SIG-M5 treated with dmso at 0.1 percent for 504 hours (cell line): ENCODE data around the gene MAGEA2.
"Not testable (repeated sequence)": the region's sequence is repeated elsewhere in the genome, so short reads cannot be mapped to it uniquely, and the experiment has no call there.

Experiments used
- DNase-seq: peaks from one replicate; lab custom pipeline; 2025; ENCODE audit not compliant: unreplicated experiment; lab: John Stamatoyannopoulos, UW

Gene MAGEA2

GRCh38 chrX:152753686-152754650 is at the start of gene MAGEA2:
TSS of gene MAGEA2 (minus strand) at chrX:152753842. CDS start at chrX:152751363, 2,479 bp downstream.
- DNase-seq, result not testable (repeated sequence)

DNA sequence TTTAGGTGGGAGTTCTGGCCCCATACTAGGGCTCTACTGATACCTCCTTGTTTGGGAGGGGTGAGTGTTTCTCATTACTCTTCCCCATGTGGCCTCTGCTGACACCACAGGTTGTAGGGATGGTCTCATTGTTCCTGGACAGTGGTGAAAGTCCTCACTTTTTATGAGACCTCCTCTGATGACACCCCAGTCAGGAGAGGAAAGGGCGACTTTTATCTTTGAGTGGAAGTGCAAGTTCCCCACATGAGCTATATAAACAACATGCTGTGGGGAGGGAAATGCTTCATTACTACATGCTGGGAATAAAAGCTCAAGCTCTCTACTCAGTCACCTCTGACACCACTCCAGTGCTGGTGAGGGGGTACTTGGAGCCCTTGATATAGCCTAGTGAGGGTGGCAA is 45.3 kb upstream of the MAGEA2 start:
- DNase-seq, result no peak

DNA sequence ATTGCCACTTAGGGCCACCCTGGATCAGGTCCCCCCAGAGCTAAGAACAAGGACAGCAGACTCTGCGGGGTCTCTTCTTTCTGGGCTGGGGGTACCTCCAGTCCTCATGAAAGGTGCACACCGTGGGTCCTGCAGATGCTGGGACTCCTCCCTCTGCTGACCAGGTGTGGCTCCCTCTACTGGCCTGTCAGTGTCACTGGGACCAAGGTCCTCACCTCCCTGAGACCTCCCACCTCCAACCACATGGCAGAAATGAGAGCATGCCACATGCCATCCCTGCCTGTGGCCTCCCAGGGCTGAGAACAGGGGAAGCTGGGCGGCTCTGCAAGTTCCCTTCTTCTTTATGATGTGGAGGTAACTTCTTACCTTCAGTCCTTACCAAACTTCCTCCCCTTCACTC is 33.4 kb upstream of the MAGEA2 start:
- not testable (repeated sequence) for DNase-seq

DNA sequence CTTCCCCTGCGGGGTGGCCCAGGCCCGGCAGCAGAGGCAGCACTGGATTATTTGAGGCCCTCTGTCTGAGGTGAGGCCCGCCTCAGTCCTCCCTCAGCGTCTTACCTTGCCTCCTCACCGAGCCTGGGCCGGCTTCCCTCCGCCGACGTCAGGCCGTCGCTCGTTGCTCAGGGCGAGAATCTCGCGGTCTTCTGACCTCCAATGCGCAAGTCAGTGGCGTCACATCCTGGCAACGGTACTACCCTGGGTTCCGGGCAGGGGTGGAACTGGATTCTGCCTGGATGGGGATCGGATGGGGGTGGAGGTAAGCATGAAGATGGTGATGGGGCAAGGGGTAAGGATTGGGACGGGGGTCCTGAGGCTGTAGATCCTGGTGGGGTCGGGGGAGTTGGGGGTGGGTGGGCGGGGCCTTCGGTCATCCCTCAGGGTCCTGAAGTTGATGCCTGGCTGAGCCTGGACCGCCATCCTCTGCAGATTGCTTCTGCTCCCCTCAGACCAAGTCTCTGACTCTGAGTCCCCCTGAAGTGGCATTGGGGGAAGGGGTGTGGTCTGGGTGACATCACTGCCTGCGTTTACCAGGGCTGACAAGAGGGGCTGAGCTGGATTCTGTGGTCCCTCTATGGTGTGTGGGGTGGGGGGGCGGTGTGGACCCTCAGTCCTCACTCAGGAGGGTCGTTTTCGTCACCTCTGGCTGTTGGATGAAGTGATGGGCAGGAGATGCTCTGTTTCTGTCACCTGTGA is 16.1 kb upstream of the MAGEA2 start, which contains the start of gene MAGEA6:
Gene MAGEA6 (minus strand): TSS at position 141 of the 741 bp plus-strand sequence. CDS start 2,039 bp downstream, outside the sequence.
- not testable (repeated sequence) for DNase-seq

DNA sequence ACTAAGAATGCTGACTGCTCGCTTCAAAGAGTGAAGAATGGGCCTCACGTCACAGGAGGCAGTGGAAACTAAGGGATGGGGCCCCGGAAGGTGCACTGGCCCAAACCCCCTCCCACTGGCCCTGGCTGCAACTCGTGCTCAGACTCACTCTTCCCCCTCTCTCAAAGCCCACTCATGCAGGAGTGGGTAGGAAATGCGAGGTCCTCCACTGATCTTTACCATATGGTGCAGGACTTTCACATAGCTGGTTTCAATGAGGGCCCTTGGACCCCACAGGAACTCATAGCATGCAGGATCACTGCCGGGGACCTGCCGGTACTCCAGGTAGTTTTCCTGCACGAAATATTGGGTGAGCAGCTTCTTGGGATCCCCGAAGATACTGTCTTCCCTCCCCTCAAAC is 12.9 kb upstream of the MAGEA2 start:
- DNase-seq, result not testable (repeated sequence)

- DNase-seq, result not testable (repeated sequence)
Measured at GRCh38 chrX:152761582-152761981, 7.9 kb upstream of the MAGEA2 start.

DNA sequence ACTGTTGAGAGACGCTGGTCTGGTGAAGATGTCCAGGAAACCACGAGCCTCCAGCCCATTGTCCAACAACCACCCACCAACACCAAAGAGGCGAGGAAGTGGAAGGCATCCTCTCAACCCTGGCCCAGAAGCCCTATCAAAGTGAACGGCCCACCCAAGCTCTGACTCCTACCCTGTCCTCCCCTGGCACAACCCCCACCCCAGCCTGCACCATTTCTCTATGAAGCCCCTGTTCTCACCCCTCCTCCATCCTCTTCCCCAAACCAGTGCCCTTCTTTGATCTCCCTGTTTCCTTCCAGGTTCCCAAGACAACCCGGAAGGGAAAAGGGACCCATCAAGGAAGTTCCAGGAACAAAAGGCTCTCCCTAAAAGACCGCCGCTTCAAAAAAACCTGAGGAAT is 5.9 kb upstream of the MAGEA2 start:
- not testable (repeated sequence) for DNase-seq

GRCh38 chrX:152758918-152759317 is 5.3 kb upstream of the MAGEA2 start, which contains the start of gene CSAG3:
TSS of gene CSAG3 (plus strand) at chrX:152759218.
- DNase-seq, result not testable (repeated sequence)

DNA sequence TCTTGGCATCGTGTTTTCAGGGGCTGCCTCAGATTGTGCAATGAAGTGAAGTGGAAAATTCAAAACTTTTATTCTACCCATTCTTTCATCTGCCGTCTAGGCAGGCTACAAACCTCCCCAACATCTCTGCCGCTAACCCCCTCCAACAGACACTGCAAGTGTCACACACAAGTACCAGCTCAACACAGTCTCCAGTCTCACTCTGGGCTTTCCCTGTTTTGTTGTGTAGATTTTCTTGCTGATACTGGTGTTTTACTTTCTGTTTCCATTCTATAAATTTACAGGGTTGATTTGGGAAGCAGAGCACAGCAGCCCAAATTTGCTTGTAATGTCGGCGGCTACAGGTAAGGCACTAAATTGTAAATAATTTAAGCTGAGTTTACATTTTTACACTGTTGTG is 1.2 kb upstream of the MAGEA2 start:
- DNase-seq, result not testable (repeated sequence)

DNA sequence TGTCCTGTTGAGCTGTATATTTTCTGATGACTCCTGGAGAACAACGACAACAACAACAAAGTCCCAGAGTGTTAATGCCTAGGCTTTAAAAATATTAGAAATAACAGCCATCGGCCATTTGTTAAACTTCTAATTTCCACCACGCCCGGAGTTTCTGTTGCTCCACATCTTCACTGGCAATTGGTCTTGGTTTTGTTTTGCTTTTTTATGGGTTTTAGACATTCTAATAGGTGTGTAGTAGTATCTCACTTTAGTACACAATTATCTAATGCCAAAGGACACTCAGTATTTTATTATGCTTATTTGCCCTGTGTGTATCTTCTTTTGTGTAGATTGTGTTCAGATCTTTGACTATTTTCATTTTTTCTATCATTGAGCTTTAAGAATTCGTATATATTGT is 15.1 kb downstream of the MAGEA2 start:
- DNase-seq, result no peak

- DNase-seq, result not testable (repeated sequence)
Measured at GRCh38 chrX:152736528-152736927, 17.1 kb downstream of the MAGEA2 start.

DNA sequence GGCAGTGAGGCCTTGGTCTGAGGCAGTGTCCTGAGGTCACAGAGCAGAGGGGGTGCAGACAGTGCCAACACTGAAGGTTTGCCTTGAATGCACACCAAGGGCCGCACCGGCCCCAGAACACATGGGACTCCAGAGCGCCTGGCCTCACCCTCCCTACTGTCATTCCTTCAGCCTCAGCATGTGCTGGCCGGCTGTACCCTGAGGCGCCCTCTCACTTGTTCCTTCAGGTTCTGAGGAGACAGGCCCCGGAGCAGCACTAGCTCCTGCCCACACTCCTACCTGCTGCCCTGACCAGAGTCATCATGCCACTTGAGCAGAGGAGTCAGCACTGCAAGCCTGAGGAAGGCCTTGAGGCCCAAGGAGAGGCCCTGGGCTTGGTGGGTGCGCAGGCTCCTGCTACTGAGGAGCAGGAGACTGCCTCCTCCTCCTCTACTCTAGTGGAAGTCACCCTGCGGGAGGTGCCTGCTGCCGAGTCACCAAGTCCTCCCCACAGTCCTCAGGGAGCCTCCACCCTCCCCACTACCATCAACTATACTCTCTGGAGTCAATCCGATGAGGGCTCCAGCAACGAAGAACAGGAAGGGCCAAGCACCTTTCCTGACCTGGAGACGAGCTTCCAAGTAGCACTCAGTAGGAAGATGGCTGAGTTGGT is 17.7 kb downstream of the MAGEA2 start:
- no peak for DNase-seq

- DNase-seq, result no peak
Measured at GRCh38 chrX:152735101-152735500, 18.5 kb downstream of the MAGEA2 start.

- DNase-seq, result not testable (repeated sequence)
Measured at GRCh38 chrX:152734143-152734858, 19.3 kb downstream of the MAGEA2 start.

DNA sequence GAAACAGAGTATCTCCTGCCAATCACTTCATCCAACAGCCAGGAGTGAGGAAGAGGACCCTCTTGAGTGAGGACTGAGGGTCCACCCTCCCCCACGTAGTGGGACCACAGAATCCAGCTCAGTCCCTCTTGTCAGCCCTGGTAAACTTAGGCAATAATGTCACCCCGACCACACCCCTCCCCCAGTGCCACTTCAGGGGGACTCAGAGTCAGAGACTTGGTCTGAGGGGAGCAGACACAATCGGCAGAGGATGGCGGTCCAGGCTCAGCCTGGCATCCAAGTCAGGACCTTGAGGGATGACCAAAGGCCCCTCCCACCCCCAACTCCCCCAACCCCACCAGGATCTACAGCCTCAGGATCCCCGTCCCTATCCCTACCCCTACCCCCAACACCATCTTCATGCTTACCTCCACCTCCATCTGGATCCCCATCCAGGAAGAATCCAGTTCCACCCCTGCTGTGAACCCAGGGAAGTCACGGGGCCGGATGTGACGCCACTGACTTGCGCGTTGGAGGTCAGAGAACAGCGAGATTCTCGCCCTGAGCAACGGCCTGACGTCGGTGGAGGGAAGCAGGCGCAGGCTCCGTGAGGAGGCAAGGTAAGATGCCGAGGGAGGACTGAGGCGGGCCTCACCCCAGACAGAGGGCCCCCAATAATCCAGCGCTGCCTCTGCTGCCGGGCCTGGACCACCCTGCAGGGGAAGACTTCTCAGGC is 20.2 kb downstream of the MAGEA2 start, which contains the start of the genes CSAG1 and MAGEA12:
Gene CSAG1 (minus strand): TSS at position 461 of the 715 bp plus-strand sequence. CDS start 1,261 bp downstream, outside the sequence.
Gene MAGEA12 (plus strand): TSS at position 497 of the 715 bp plus-strand sequence. CDS start 2,405 bp downstream, outside the sequence.
- no peak for DNase-seq

DNA sequence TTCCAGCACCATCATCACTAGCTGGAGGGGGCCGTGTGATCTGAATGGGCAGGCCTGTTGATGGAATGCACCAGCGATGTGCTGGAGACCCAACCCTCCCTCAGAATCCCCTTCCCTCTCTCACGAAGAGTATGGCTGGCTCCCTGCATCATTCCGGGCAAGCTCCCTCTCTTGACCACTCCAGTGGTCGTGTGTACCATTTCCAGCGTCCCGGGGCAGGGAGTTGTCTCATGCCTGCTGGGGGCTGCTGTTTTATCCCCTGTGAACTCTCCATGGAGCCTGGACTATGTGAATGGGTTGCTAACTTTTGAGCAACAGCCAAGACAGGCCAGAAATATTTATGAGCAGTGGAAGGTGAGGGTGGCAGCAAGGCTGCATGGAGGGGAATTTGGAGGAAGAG is 28.2 kb downstream of the MAGEA2 start:
- DNase-seq, result no peak

DNA sequence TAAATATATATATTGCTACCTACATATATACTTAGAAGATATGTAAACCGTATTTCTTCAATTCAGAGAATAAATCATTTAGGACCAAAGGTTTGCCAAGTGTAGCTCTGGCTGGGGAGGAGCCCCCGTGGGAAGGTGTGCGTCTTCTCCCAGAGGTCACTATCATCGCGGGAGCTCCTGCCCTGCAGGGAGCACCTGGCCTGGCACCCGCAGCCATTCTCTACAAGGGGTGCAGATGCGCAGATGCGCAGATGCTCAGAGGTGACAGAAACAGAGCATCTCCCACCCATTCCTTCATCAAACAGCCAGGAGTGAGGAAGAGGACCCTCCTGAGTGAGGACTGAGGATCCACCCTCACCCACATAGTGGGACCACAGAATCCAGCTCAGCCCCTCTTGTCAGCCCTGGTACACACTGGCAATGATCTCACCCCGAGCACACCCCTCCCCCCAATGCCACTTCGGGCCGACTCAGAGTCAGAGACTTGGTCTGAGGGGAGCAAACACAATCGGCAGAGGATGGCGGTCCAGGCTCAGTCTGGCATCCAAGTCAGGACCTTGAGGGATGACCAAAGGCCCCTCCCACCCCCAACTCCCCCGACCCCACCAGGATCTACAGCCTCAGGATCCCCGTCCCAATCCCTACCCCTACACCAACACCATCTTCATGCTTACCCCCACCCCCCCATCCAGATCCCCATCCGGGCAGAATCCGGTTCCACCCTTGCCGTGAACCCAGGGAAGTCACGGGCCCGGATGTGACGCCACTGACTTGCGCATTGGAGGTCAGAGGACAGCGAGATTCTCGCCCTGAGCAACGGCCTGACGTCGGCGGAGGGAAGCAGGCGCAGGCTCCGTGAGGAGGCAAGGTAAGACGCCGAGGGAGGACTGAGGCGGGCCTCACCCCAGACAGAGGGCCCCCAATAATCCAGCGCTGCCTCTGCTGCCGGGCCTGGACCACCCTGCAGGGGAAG is 39.5 kb downstream of the MAGEA2 start, which contains the start of gene MAGEA2B:
Gene MAGEA2B (plus strand): TSS at position 814 of the 973 bp plus-strand sequence. CDS start 2,479 bp downstream, outside the sequence.
- not testable (repeated sequence) for DNase-seq

- DNase-seq, result not testable (repeated sequence)
Measured at GRCh38 chrX:152713195-152713594, 40.4 kb downstream of the MAGEA2 start.
